ENCODE results near the gene LIN37. TPM values are rescaled to one million over a fixed set of nuclear protein-coding genes. Genes with fewer than 3 reads are reported as not detected.

LIN37 gene
- total RNA-seq, 1 experiment from 2014 or later, result 10.1 TPM

- Histone ChIP-seq H3K36me3 (ENCODE audit: control insufficient read depth in 1 of 2, insufficient read depth in 2 of 2, low read length in 2 of 2) (peaks cover 2 to 4% of the 10 kb centered on the region in 2 experiments; a peak in 2 of 4 replicates), H3K27me3 (ENCODE audit: insufficient read depth, low read length) (no peaks in the 10 kb centered on the region), H3K9me3 (ENCODE audit: control insufficient read depth in 1 of 2, insufficient read depth in 1 of 2, low read depth in 1 of 2, low read length in 2 of 2) (no peaks in the 10 kb centered on the region), H3K4me3 (replicated peaks in 1 of 2; ENCODE audit: low read depth in 1 of 2, low read length in 2 of 2) (no peak overlapping the region), H3K4me1 (ENCODE audit: control insufficient read depth in 1 of 2, insufficient read depth in 2 of 2, low read length in 2 of 2) (no peaks in the 10 kb centered on the region), H3K4me2 (ENCODE audit: low read length) (no peak overlapping the region), H3K9me2 (ENCODE audit: insufficient read depth) (no peaks in the 10 kb centered on the region), H3K79me2 (ENCODE audit: insufficient read depth, low read length) (no peaks in the 10 kb centered on the region), H2AFZ (ENCODE audit: low read depth, low read length, poor library complexity, severe bottlenecking) (no peak overlapping the region), H3K9ac (ENCODE audit: low read length) (no peak overlapping the region), H4K20me1 (ENCODE audit: insufficient read depth) (no peaks in the 10 kb centered on the region), H3K27ac (ENCODE audit: low read depth, low read length) (no peak overlapping the region)
- no TSS peak for BruUV-seq (replicated peaks)
- no peak for TF ChIP-seq CTCF (IDR thresholded peaks at IDR 0.05 in 2 of 3, conservative IDR thresholded peaks at IDR 0.05 in 1 of 3; ENCODE audit: borderline replicate concordance in 1 of 3, insufficient read depth in 1 of 3, low read depth in 2 of 3, low read length in 2 of 3)
- TF ChIP-seq CEBPB (IDR thresholded peaks at IDR 0.05; ENCODE audit: low read depth), result no peak
- no peak for TF ChIP-seq SP1 (IDR thresholded peaks at IDR 0.05; ENCODE audit: low read depth)
- no peak for TF ChIP-seq EZH2phosphoT487 (IDR thresholded peaks at IDR 0.05; ENCODE audit: borderline replicate concordance)
- no peak for TF ChIP-seq RAD21 (IDR thresholded peaks at IDR 0.05; ENCODE audit: low read depth)
- no peak for TF ChIP-seq EZH2 (IDR thresholded peaks at IDR 0.05)
- TF ChIP-seq SRF (IDR thresholded peaks at IDR 0.05; ENCODE audit: low read depth), result no peak
- TF ChIP-seq POLR2A (IDR thresholded peaks at IDR 0.05; ENCODE audit: borderline replicate concordance, extremely low read depth, insufficient read depth, insufficient read length), result no peak
- TF ChIP-seq SIN3A (IDR thresholded peaks at IDR 0.05; ENCODE audit: low read depth), result no peak
- TF ChIP-seq, protein P1, sequence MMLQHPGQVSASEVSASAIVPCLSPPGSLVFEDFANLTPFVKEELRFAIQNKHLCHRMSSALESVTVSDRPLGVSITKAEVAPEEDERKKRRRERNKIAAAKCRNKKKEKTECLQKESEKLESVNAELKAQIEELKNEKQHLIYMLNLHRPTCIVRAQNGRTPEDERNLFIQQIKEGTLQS (IDR thresholded peaks at IDR 0.05), result no peak
- TF ChIP-seq YY1 (IDR thresholded peaks at IDR 0.05; ENCODE audit: extremely low read depth, insufficient replicate concordance, low read depth, low read length), result no peak
- TF ChIP-seq ELF1 (IDR thresholded peaks at IDR 0.05; ENCODE audit: borderline replicate concordance, low read depth), result no peak
- no peak for TF ChIP-seq ZFX (IDR thresholded peaks at IDR 0.05)
- TF ChIP-seq FOSL1 (IDR thresholded peaks at IDR 0.05; ENCODE audit: low read depth), result no peak
- TF ChIP-seq, protein P2, sequence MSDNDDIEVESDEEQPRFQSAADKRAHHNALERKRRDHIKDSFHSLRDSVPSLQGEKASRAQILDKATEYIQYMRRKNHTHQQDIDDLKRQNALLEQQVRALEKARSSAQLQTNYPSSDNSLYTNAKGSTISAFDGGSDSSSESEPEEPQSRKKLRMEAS (IDR thresholded peaks at IDR 0.05), result no peak
- no peak for TF ChIP-seq ZNF274 (IDR thresholded peaks at IDR 0.05; ENCODE audit: low read depth, low read length)
- no peak for TF ChIP-seq CBX3 (IDR thresholded peaks at IDR 0.05; ENCODE audit: low read depth)
- no peak for TF ChIP-seq REST (IDR thresholded peaks at IDR 0.05; ENCODE audit: low read depth)
- TF ChIP-seq EGR1 (IDR thresholded peaks at IDR 0.05; ENCODE audit: low read depth), result no peak
- ChIA-PET POLR2A (interaction anchor here (0.6 to 1.3 kb wide), 2 partner anchors 12 to 18 kb away, joined by 3 to 4 read pairs; no protein-coding TSS in a partner anchor), CTCF (no interaction called here), RAD21 (ENCODE audit: low non-redundant PET in 1 of 2, low total read pairs in 2 of 2, uncharacterized antibody in 2 of 2, unreplicated experiment in 2 of 2) (no interaction called here)
- intact Hi-C loops (cut with micrococcal nuclease), result no loop called here
- ATAC-seq (no peak), DNase-seq (ENCODE audit: low read depth, low spot score) (no peak)
Observed at GRCh38 chr19:35784503-35785338, 36.3 kb downstream of the LIN37 start.

Measured in HCT116 (cell line).